ENCODE measurements around the gene RIOK3.

GRCh38 chr18:23440131-23440530 is 13.0 kb upstream of the RIOK3 start:
- TF ChIP-seq CTCF (IDR thresholded peaks at IDR 0.05; ENCODE audit: low read depth, low read length, missing input control) (no peak), SP1 (IDR thresholded peaks at IDR 0.05) (no peak), MAX (IDR thresholded peaks at IDR 0.05) (no peak), ZBTB33 (IDR thresholded peaks at IDR 0.05) (no peak), FOXA1 (IDR thresholded peaks at IDR 0.05) (no peak), YY1 (IDR thresholded peaks at IDR 0.05) (no peak)
- TF ChIP-seq, protein P1, sequence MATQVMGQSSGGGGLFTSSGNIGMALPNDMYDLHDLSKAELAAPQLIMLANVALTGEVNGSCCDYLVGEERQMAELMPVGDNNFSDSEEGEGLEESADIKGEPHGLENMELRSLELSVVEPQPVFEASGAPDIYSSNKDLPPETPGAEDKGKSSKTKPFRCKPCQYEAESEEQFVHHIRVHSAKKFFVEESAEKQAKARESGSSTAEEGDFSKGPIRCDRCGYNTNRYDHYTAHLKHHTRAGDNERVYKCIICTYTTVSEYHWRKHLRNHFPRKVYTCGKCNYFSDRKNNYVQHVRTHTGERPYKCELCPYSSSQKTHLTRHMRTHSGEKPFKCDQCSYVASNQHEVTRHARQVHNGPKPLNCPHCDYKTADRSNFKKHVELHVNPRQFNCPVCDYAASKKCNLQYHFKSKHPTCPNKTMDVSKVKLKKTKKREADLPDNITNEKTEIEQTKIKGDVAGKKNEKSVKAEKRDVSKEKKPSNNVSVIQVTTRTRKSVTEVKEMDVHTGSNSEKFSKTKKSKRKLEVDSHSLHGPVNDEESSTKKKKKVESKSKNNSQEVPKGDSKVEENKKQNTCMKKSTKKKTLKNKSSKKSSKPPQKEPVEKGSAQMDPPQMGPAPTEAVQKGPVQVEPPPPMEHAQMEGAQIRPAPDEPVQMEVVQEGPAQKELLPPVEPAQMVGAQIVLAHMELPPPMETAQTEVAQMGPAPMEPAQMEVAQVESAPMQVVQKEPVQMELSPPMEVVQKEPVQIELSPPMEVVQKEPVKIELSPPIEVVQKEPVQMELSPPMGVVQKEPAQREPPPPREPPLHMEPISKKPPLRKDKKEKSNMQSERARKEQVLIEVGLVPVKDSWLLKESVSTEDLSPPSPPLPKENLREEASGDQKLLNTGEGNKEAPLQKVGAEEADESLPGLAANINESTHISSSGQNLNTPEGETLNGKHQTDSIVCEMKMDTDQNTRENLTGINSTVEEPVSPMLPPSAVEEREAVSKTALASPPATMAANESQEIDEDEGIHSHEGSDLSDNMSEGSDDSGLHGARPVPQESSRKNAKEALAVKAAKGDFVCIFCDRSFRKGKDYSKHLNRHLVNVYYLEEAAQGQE (IDR thresholded peaks at IDR 0.05) = no peak

Data from liver (tissue), 3 donors.